Panc1 (cell line): ENCODE data around the gene MARK3.

Source experiments
- CTCF ChIP-seq: fragments of 450-650 bp; IDR thresholded peaks from 2 replicates; pipeline ENCODE4 v1.5.1; 2017; ENCODE audit warnings: mild to moderate bottlenecking
- SIN3A ChIP-seq: IDR thresholded peaks from 2 replicates; pipeline ENCODE4 v1.6.1; 2012; ENCODE audit warnings: low read depth, mild to moderate bottlenecking, low read length, moderate library complexity, borderline replicate concordance; ENCODE audit not compliant: insufficient read depth

DNA sequence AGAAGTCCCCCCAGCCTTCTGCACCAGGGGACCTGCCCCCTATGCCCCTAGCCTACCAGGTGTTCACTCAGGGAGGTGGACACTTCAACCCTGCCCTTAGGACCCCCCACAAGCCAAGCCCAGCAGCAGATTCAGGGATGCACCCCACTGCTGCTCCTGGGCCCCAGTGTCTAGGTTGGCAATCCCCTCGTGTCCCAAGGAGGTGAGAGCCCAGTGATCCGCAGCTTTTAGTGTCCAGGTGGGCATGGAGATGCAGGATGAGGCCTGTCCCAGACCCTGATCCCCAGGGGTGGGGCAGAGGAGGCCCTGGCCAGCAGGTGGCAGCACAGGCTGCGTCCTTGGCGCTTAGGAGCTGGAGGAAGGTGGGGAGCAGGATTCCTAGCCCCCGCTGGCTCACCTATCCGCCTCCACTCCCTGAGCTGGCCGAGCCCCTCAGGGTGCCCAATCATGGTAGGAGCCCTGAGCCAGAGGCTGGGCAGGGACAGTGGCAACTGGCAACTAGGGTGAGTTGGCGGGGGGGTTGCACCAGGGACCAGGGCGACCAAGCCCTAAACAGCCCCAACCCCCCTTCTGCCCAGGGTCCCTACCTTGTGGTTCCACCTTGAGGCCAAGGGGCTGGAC lies 133.3 kb downstream of the MARK3 start:
- peak; percentile 92 for TF ChIP-seq CTCF
- no peak for TF ChIP-seq SIN3A
